ENCODE measurements around the gene RBM17. TPM values are rescaled to one million over a fixed set of nuclear protein-coding genes. Genes with fewer than 3 reads are reported as not detected.

RBM17 gene
- total and polyA plus RNA-seq, 10 of the 15 experiments (the other 5 are each of a cell fraction or from before 2014, with no cell fraction given) = 28.4 to 181 (median 83.9) TPM

DNA sequence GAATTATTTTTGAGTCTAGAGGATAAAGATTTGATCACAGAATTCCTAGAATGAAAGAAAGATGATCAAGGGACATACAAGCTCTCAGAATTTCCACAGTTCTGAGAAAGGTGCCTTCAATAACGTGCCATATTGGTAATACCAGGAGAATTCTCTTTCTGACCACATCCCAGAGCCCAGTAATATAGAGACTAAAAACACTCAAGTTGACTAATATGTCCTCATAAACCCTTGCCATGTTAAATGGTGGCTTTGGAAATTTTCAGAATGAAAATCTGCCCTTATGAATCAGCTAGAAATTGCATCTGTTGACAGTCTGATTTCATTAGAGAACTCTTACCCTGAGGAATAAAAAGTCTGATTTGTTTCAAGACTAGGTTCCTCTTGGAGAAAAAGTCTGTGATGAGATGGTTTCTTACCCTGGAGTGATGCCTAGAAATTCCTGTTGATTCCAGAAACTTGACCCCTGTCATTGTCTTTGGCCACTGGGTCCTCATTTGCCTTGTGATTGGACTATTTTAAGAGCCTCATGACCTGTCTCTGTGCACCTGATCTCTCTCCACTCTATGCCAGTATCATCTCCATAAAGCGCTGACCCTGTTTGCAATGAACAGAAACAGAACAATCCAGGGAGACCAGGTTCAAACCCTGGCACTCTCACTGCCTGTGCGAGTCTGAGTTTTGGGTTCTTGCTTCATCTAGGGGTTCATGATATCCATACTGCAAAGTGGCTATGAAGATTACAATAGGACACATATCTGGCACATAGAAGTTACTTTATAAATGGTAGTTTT lies 30.0 kb upstream of the RBM17 start:
- Histone ChIP-seq H3K4me2 (ENCODE audit: control insufficient read depth, insufficient read depth) (peak overlapping the region; percentile 73), H3K9me3 (replicated peaks; ENCODE audit: control insufficient read depth, insufficient read depth, low read length) (no peaks in the 10 kb centered on the region), H3K4me1 (ENCODE audit: control insufficient read depth, insufficient read depth, low read length) (peaks cover 44% of the 10 kb centered on the region), H3K27ac (ENCODE audit: control insufficient read depth, insufficient read depth) (peak overlapping the region; percentile 38), H4K20me1 (ENCODE audit: control insufficient read depth, insufficient read depth) (no peaks in the 10 kb centered on the region), H3K36me3 (ENCODE audit: control insufficient read depth in 2 of 2, insufficient read depth in 2 of 2, low read length in 1 of 2) (no peaks in the 10 kb centered on the region), H2AFZ (ENCODE audit: control insufficient read depth, low read depth, low read length) (no peak overlapping the region), H3K9ac (ENCODE audit: control insufficient read depth, insufficient read depth, low read length) (no peak overlapping the region), H3K4me3 (no peak overlapping the region), H3K79me2 (ENCODE audit: control insufficient read depth, insufficient read depth, low read length) (no peaks in the 10 kb centered on the region; the same call in 1 of the 2 replicates), H3K27me3 (replicated peaks in 1 of 2; ENCODE audit: control insufficient read depth in 2 of 2, insufficient read depth in 2 of 2, low read length in 1 of 2) (no peaks in the 10 kb centered on the region)
- ATAC-seq (peak; percentile 41), DNase-seq (ENCODE audit: low read depth, low spot score) (no peak), FAIRE-seq (no peak)
- CTCF ChIA-PET = interaction anchor here (0.8 to 3.2 kb wide), 7 partner anchors 9 to 143 kb away, joined by 3 to 23 read pairs (median 5); no protein-coding TSS in a partner anchor
- BruUV-seq (replicated peaks) = TSS peak; percentile 67
- SMC1A ChIA-PET (ENCODE audit: uncharacterized antibody, unreplicated experiment) = interaction anchor here (0.7 to 3.1 kb wide), 6 partner anchors 9 to 50 kb away, joined by 3 to 18 read pairs (median 6); no protein-coding TSS in a partner anchor
- in situ Hi-C loops (cut with MboI) (no loop called here), intact Hi-C loops (cut with micrococcal nuclease; ENCODE audit: unreplicated experiment) (no loop called here)
- WGBS (ENCODE audit: insufficient coverage, insufficient replicate concordance, low lambda C conversion rate, missing lambda C conversion rate) = 15% methylated on average over 3 of the region's 3 CpGs
- POLR2A ChIA-PET = interaction anchor here (1.2 to 1.7 kb wide), 3 partner anchors 10 to 83 kb away, joined by 3 to 5 read pairs (median 3); partner anchors contain the start of gene IL15RA
- RAD21 ChIA-PET (ENCODE audit: unreplicated experiment) = interaction anchor here (0.7 to 1.5 kb wide), 5 partner anchors 9 to 237 kb away, joined by 3 to 5 read pairs (median 4); no protein-coding TSS in a partner anchor
- TF ChIP-seq ETV6 (conservative IDR thresholded peaks at IDR 0.05 in 1 of 2, IDR thresholded peaks at IDR 0.05 in 1 of 2; ENCODE audit: borderline replicate concordance in 1 of 2, low read depth in 1 of 2) (peak in 1 of 2 experiments; percentile 85; a peak in 2 of 4 replicates), HCFC1 (IDR thresholded peaks at IDR 0.05; ENCODE audit: low read length) (no peak), BHLHE40 (IDR thresholded peaks at IDR 0.05; ENCODE audit: borderline replicate concordance in 1 of 2, low read depth in 2 of 2, low read length in 1 of 2) (peak; percentile 76 to 77), NFYB (IDR thresholded peaks at IDR 0.05; ENCODE audit: insufficient read depth, low read depth, low read length) (no peak), RBBP5 (conservative IDR thresholded peaks at IDR 0.05) (no peak), DPF2 (IDR thresholded peaks at IDR 0.05) (peak; percentile 94), CBFB (IDR thresholded peaks at IDR 0.05; ENCODE audit: low read depth) (peak; percentile 90; the same call in 1 of the 2 replicates), NR2F1 (conservative IDR thresholded peaks at IDR 0.05) (peak; percentile 43; the same call in 1 of the 2 replicates), NR2C1 (IDR thresholded peaks at IDR 0.05) (0 out of 2 replicates have a peak, but pooled peaks have one; percentile 3), TCF7 (IDR thresholded peaks at IDR 0.05; ENCODE audit: borderline replicate concordance) (peak; percentile 75; the same call in 1 of the 2 replicates), ATF7 (IDR thresholded peaks at IDR 0.05; ENCODE audit: low read depth) (0 out of 2 replicates have a peak, but pooled peaks have one; percentile 30), MEF2B (IDR thresholded peaks at IDR 0.05; ENCODE audit: partially characterized antibody, poor library complexity, severe bottlenecking) (peak; percentile 21), ESRRA (IDR thresholded peaks at IDR 0.05; ENCODE audit: low read length) (no peak), MYB (IDR thresholded peaks at IDR 0.05; ENCODE audit: borderline replicate concordance, low read depth, low read length) (no peak), POLR2AphosphoS5 (IDR thresholded peaks at IDR 0.05; ENCODE audit: low read length) (no peak), HDAC2 (IDR thresholded peaks at IDR 0.05) (no peak)
- TF ChIP-seq, protein P1, sequence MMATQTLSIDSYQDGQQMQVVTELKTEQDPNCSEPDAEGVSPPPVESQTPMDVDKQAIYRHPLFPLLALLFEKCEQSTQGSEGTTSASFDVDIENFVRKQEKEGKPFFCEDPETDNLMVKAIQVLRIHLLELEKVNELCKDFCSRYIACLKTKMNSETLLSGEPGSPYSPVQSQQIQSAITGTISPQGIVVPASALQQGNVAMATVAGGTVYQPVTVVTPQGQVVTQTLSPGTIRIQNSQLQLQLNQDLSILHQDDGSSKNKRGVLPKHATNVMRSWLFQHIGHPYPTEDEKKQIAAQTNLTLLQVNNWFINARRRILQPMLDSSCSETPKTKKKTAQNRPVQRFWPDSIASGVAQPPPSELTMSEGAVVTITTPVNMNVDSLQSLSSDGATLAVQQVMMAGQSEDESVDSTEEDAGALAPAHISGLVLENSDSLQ (IDR thresholded peaks at IDR 0.05) = no peak
- TF ChIP-seq, protein P2, sequence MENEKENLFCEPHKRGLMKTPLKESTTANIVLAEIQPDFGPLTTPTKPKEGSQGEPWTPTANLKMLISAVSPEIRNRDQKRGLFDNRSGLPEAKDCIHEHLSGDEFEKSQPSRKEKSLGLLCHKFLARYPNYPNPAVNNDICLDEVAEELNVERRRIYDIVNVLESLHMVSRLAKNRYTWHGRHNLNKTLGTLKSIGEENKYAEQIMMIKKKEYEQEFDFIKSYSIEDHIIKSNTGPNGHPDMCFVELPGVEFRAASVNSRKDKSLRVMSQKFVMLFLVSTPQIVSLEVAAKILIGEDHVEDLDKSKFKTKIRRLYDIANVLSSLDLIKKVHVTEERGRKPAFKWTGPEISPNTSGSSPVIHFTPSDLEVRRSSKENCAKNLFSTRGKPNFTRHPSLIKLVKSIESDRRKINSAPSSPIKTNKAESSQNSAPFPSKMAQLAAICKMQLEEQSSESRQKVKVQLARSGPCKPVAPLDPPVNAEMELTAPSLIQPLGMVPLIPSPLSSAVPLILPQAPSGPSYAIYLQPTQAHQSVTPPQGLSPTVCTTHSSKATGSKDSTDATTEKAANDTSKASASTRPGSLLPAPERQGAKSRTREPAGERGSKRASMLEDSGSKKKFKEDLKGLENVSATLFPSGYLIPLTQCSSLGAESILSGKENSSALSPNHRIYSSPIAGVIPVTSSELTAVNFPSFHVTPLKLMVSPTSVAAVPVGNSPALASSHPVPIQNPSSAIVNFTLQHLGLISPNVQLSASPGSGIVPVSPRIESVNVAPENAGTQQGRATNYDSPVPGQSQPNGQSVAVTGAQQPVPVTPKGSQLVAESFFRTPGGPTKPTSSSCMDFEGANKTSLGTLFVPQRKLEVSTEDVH (IDR thresholded peaks at IDR 0.05; ENCODE audit: low read depth, partially characterized antibody) = no peak
- TF ChIP-seq, protein P3, sequence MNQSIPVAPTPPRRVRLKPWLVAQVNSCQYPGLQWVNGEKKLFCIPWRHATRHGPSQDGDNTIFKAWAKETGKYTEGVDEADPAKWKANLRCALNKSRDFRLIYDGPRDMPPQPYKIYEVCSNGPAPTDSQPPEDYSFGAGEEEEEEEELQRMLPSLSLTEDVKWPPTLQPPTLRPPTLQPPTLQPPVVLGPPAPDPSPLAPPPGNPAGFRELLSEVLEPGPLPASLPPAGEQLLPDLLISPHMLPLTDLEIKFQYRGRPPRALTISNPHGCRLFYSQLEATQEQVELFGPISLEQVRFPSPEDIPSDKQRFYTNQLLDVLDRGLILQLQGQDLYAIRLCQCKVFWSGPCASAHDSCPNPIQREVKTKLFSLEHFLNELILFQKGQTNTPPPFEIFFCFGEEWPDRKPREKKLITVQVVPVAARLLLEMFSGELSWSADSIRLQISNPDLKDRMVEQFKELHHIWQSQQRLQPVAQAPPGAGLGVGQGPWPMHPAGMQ (IDR thresholded peaks at IDR 0.05; ENCODE audit: borderline replicate concordance) = no peak
